Thyroid gland (tissue), 4 donors: ENCODE measurements around the gene PNLIPRP3. TPM values are rescaled to one million over a fixed set of nuclear protein-coding genes. Genes with fewer than 3 reads are reported as not detected.

Experiments
- DNase-seq, 2 donors: peaks; one replicate each; pipeline ENCODE4 v3.0.0-alpha.2; 2019
- H3K27ac ChIP-seq, 3 donors: fragments of 200-600 bp; sonication (generic); 1 replicate in 2 of 3; 2 replicates in 1 of 3; pipeline ENCODE4 v1.5.1; 2016 to 2019; ENCODE audit warnings: mild to moderate bottlenecking in 1 of 3, moderate library complexity in 1 of 3
- H3K27me3 ChIP-seq: fragments of 200-600 bp; sonication (generic); one replicate; pipeline ENCODE4 v1.5.1; 2019
- H3K36me3 ChIP-seq, 2 donors: fragments of 200-600 bp; sonication (generic); one replicate each; pipeline ENCODE4 v1.5.1; 2016 to 2019
- H3K4me1 ChIP-seq, 2 donors: fragments of 200-600 bp; sonication (generic); one replicate each; pipeline ENCODE4 v1.5.1; 2017 to 2019
- H3K4me3 ChIP-seq, 3 donors: fragments of 200-600 bp; sonication (generic); replicated peaks in 1 of 3; 1 replicate in 2 of 3; 2 replicates in 1 of 3; pipeline ENCODE4 v1.5.1; 2016; ENCODE audit warnings: mild to moderate bottlenecking in 1 of 3
- H3K9me3 ChIP-seq: fragments of 200-600 bp; sonication (generic); one replicate; pipeline ENCODE4 v1.5.1; 2017
- POLR2A ChIP-seq, 2 donors: fragments of 450-650 bp; IDR thresholded peaks; one replicate each; pipeline ENCODE4 v1.6.1; 2017; ENCODE audit warnings: antibody characterized with exemption in 2 of 2, mild to moderate bottlenecking in 2 of 2, moderate library complexity in 1 of 2
- WGBS, 2 donors: methylation state at CpG; one replicate each; pipeline ENCODE4 v1.1.5; 2017; 5-methylcytosine and 5-hydroxymethylcytosine counted together
- intact Hi-C: fragments of 100-400 bp; cut with DNase I; formaldehyde crosslinking; loops from one replicate; pipeline ENCODE4 v1.15.1; 2023
- total RNA-seq, 4 donors: library from RNA; depleted of rRNA; stranded (reverse); fragments of >200 nt; gene quantifications; one replicate each; pipeline ENCODE4 v1.2.3, GENCODE V29; 2016
- TF ChIP-seq, protein P1 (sequence below), 6 experiments: fragments of 200-600 bp in 3 of 6; fragments of 450-650 bp in 3 of 6; sonication (generic) in 3 of 6; IDR thresholded peaks; one replicate each; pipeline ENCODE4 v1.5.1; 2016 to 2019; ENCODE audit warnings: antibody characterized with exemption in 6 of 6, mild to moderate bottlenecking in 2 of 6, inconsistent platforms in 1 of 6, moderate library complexity in 1 of 6

PNLIPRP3 gene
- total RNA-seq, 4 donors from 2014 or later, result 0.11 to 0.46 (median 0.27) TPM; not detected in 1

DNA sequence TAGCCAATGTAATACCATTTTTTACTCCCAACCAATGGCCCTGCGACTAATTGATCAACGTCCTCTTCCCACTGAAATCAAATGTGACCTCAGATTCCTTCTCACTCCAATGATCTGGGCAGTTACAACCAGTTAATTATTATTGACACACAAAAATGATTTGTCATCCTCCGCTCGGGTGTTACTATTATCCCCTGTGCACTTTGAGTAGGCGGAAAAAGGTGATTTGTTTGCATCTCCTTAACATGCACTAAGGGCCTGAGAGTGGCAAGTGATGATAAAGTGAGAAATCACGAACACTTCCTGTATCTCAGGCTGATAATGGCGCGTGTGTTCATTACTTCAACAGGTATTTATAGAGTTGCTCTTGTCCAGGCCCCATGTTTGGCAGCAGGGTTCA is 77.1 kb downstream of the PNLIPRP3 start:
- Histone ChIP-seq H3K27me3 (no peaks in the 10 kb centered on the region), H3K9me3 (no peaks in the 10 kb centered on the region), H3K4me1 (no peaks in the 10 kb centered on the region), H3K4me3 (no peak overlapping the region), H3K36me3 (no peaks in the 10 kb centered on the region), H3K27ac (no peak overlapping the region)
- TF ChIP-seq, protein P1, sequence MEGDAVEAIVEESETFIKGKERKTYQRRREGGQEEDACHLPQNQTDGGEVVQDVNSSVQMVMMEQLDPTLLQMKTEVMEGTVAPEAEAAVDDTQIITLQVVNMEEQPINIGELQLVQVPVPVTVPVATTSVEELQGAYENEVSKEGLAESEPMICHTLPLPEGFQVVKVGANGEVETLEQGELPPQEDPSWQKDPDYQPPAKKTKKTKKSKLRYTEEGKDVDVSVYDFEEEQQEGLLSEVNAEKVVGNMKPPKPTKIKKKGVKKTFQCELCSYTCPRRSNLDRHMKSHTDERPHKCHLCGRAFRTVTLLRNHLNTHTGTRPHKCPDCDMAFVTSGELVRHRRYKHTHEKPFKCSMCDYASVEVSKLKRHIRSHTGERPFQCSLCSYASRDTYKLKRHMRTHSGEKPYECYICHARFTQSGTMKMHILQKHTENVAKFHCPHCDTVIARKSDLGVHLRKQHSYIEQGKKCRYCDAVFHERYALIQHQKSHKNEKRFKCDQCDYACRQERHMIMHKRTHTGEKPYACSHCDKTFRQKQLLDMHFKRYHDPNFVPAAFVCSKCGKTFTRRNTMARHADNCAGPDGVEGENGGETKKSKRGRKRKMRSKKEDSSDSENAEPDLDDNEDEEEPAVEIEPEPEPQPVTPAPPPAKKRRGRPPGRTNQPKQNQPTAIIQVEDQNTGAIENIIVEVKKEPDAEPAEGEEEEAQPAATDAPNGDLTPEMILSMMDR (IDR thresholded peaks at IDR 0.05), result no peak
- no peak for TF ChIP-seq POLR2A (IDR thresholded peaks at IDR 0.05)
- DNase-seq, result no peak
- intact Hi-C loops, result no loop called here
- 70 to 79% methylated on average over 8 of the region's 8 CpGs for WGBS, 2 donors

DNA sequence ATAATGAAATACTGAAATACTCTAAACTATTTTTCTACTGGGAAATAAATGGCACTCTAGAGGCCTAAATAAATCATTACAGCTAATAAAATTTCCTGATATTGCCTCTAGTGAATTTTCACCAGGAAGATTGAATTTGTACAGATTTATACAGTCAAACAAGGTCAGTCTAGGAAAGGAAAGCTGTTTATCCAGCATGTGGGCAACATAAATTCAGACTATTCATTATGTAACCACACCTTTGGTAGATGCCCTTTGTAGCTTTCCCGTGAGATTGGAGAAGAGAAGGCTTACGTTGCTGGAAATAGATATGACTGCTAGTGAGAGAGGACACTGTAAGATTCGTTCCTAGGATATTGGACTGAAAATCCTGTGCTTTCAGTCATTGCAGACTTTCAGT is 82.9 kb downstream of the PNLIPRP3 start:
- TF ChIP-seq, protein P1 (IDR thresholded peaks at IDR 0.05), result no peak
- no peak for TF ChIP-seq POLR2A (IDR thresholded peaks at IDR 0.05)
- intact Hi-C loops, result no loop called here
- WGBS, 2 donors, result 77 to 83% methylated on average over 3 of the region's 3 CpGs

DNA sequence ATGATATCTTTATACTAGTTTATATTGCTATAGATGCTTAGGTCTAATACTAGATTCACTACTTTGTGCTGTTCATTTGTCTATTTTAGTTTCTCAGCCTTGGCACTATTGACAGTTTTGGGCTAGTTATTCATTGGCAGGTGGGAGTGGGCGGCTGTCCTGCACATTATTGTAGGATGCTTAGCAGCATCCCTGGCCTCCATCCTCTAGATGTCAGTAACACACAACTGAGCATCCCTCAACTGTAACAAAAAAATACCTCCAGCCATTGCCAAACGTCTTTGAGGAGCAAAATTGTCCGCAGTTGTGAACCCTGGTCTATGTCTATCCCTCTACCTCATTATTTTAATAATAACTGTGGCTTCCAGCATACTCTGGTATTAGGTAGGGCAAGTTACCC is 83.7 kb downstream of the PNLIPRP3 start:
- 66 to 72% methylated on average over 3 of the region's 3 CpGs for WGBS, 2 donors
- no peak for TF ChIP-seq POLR2A (IDR thresholded peaks at IDR 0.05)
- TF ChIP-seq, protein P1 (IDR thresholded peaks at IDR 0.05), result no peak
- DNase-seq, result no peak
- H3K9me3 ChIP-seq, result no peaks in the 10 kb centered on the region
- no peaks in the 10 kb centered on the region for H3K36me3 ChIP-seq
- H3K27me3 ChIP-seq, result no peaks in the 10 kb centered on the region
- H3K4me1 ChIP-seq, result no peaks in the 10 kb centered on the region
- no peak overlapping the region for H3K4me3 ChIP-seq
- intact Hi-C loops, result no loop called here
- H3K27ac ChIP-seq, result no peak overlapping the region

More for the DNA sequence above, 82.9 kb downstream of the PNLIPRP3 start:
- Histone ChIP-seq H3K4me3 (no peak overlapping the region), H3K36me3 (no peaks in the 10 kb centered on the region), H3K27ac (no peak overlapping the region), H3K27me3 (no peaks in the 10 kb centered on the region), H3K9me3 (no peaks in the 10 kb centered on the region), H3K4me1 (no peaks in the 10 kb centered on the region)
- DNase-seq, result no peak

DNA sequence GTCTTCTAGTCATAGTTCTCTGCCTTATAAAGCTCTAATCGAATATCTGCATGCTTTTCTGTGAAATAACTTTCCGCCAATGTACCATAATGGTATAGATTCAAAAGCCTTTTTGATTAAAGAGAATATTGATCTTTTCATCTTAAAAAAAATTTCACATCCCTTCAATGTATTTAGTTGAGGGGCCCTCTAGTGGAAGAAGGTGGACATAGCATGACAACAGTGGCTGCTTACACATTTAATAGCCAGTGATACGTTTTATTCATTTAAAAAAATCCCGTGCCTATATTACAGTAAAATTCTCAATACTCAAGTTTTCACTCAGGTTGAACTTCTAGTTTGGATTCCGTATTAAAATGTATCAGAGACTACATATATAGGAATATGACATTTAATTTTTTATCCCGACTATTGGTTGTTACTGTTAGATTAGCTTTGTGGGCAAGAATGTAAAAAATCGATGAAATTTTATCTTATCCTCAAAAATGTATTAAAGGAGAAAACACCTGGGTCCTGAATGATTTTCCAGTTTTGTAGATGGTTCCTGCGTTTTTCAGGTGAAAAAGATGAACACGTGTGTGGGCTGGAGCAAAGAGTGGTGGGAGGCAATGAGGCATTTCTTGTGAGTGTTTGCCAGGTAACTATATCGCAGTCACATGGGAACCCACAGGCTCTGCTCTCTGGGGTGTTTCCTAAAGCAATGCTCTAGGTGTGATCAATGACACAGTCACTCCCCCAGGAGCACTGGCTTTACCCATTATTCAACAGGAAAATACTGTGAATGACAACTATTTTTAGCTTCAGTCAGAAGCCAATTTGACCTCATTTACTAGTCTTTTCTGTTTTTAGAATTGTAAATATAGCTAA is 94.0 kb downstream of the PNLIPRP3 start:
- 30 to 31% methylated on average over 10 of the region's 10 CpGs for WGBS, 2 donors
- Histone ChIP-seq H3K36me3 (no peaks in the 10 kb centered on the region), H3K4me3 (no peak overlapping the region), H3K4me1 (no peaks in the 10 kb centered on the region), H3K27me3 (no peaks in the 10 kb centered on the region), H3K9me3 (no peaks in the 10 kb centered on the region), H3K27ac (no peak overlapping the region)
- TF ChIP-seq, protein P1 (IDR thresholded peaks at IDR 0.05), result peak; percentile 34 to 77 (median 48)
- no peak for TF ChIP-seq POLR2A (IDR thresholded peaks at IDR 0.05)
- intact Hi-C loops, result no loop called here
- DNase-seq, result peak; percentile 5 to 7

DNA sequence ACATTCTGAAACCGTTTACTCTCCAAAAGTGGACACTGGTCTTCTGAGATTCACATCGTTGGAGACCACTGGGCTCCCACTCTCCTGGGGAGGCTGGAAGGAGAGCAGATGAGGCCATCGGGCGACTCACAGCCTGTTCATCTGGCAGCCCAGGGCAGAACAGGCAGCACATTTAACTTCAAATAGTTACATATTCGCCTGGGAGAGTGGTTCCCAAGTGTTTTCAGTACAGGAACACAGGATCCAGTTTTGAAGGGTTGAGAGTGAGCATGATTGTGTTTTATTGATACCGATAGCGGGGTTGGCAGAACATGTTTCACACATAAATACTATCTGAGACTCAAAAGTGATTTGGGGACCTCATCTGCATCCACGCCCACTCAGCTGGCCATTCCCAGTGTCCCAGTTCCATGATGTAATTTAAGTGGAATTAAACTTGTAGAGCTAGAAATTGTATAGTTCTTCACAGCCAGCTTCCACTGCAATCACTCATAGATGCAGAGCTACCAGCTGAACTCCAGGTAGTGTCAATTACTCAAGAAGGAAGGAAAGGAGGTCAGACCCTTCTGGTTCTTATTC is 95.2 kb downstream of the PNLIPRP3 start:
- no peak for DNase-seq
- TF ChIP-seq, protein P1 (IDR thresholded peaks at IDR 0.05), result no peak
- TF ChIP-seq POLR2A (IDR thresholded peaks at IDR 0.05), result no peak
- Histone ChIP-seq H3K9me3 (no peaks in the 10 kb centered on the region), H3K4me1 (no peaks in the 10 kb centered on the region), H3K36me3 (no peaks in the 10 kb centered on the region), H3K4me3 (no peak overlapping the region), H3K27me3 (no peaks in the 10 kb centered on the region), H3K27ac (no peak overlapping the region)
- intact Hi-C loops, result no loop called here
- WGBS, 2 donors, result 77 to 87% methylated on average over 8 of the region's 8 CpGs
